ENCODE measurements around the gene PLEKHH1.

Gene PLEKHH1

GRCh38 chr14:67627519-67627918 lies 94.4 kb downstream of the PLEKHH1 start:
- no peak for DNase-seq (ENCODE audit: low read depth in 2 of 2)

DNA sequence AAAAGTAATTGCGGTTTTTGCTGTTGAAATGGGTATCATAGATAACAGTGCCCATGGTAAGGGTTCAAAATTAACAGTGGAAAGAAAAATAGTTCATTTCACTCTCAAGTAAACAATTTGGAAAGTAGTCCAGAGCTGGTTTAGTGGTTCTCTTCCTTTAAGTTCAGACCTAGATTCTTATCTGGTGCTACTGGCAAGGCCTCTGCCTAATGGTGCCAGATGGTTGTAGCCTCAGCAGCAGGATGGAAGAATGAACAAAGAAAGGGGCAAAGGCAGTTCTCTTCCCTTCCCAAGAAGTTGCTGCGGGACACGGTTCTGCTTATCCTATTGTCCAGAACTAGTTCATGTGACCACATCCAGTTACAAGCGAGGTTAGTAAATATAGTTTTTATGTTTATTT lies 97.1 kb downstream of the PLEKHH1 start:
- no peak for DNase-seq (ENCODE audit: low read depth in 2 of 2)

DNA sequence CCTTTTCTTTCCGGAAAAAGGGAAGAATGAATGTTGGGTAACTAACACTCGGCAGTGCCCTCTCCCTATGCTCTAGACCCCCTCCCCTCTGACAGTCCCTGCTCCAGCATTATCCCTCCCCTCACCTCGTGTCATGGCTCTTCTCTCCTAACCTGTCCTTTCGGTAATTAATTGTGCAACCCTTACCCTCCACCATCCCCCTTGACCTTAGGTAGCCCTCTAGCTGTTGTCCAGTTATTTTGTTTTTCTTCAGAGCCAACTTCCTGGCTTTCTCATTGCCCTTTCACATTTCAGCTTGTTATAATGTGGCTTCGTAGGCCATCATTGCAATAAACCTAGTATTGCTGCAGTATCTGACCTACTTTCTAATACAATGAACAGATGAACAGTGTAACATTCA lies 97.8 kb downstream of the PLEKHH1 start:
- no peak for DNase-seq (ENCODE audit: low read depth in 2 of 2)

DNA sequence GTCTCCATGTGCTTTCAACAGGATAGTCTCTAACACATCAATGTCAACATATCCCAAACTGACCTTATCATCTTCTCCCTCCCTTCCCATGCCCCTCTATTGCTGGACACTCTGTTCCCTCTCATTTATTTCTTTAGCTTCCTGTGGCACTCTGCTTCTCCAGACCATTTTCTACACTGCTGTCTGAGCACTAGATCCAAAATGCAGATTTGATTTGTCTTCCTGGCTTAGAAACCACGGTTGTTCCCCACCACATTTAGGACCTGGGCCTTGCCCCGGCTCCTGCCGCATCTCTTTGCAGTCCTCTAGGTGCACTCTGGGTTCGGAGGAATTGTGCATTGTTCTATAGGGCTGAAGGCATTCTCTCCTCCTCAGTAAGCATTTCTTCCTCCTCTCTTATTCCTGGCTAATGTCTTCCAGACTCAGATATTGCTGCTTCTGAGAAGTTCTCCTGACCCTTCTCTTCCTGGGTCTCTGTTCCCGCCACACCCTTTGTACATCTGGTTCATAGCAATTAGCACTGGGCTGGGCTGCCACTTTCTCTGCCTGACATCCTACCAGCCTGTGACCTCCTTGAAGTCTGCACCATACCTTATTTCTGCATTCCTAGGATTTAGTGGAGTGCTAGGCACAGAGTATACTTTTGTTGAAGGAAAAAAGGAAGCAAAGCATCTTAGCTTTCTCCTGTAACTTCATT lies 100.5 kb downstream of the PLEKHH1 start:
- no peak for DNase-seq (ENCODE audit: low read depth in 2 of 2)

DNA sequence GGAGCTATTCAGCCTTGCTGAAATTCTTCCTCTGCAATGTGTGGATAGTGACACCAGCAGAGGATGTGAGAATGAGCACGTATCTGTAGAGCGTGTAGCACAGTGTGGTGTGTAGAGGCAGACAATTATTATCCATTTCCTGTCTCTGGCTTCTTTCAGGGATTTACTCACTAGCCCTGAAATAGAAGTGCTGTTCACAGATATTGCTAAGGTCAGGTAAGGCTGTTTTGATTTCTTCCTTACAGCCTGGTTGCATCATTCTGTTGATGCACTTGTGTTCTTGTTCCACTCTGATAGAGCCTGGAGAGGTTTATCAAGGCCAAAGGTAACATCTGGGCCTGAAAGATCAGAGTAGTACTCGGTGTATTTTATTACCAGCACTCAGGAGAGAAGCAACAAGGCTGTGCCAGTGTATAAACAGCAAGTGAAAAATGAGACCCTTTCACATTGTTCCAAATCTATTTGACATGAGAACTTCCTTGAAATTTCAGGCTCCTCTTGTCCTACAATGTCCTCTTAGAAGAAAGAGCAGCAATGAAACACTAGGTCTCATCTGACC lies 103.3 kb downstream of the PLEKHH1 start:
- DNase-seq (ENCODE audit: low read depth in 2 of 2), result no peak

DNA sequence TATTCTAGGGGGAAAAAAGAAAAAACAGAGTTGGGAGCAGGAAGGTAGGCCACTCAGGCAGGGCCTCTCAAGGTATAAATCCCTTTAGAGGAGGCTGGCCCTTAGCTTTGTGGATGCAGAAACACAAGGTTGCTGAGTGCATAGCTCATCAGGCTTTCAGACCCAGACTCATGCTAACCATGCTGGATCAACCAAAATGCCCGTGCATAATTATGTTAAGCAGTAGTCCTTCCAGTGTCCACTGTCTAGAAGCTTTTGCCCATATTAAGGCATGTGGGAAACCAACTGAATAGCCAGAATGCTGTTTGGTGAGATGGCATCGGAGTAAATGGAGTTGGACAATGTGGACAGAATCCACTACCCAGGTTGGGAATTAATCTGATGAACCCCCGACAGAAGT lies 105.6 kb downstream of the PLEKHH1 start:
- no peak for DNase-seq (ENCODE audit: low read depth in 2 of 2)

All from stimulated activated CD8-positive, alpha-beta memory T cell treated with anti-CD3 and anti-CD28 coated beads, Interleukin-2, amount 100 ng/mL, for 48 hours (primary cell).